SK-N-MC (cell line): Measurements from ENCODE around the gene P2RY12.
A peak's percentile ranks its signal among the peaks of the same experiment; 100 is the strongest.

ENCODE experiments used
- DNase-seq: peaks from one replicate; pipeline ENCODE4 v3.0.0-alpha.2; 2011; ENCODE audit warnings: low read depth, low spot score
- H3K27ac ChIP-seq: fragments of 200-600 bp; sonication (generic); 2 replicates; pipeline ENCODE4 v1.5.1; 2016; ENCODE audit warnings: mixed run types
- H3K36me3 ChIP-seq: fragments of 200-600 bp; sonication (generic); 2 replicates; pipeline ENCODE4 v1.6.1; 2017; ENCODE audit warnings: antibody characterized with exemption, low read length, mixed read lengths; ENCODE audit not compliant: insufficient read depth
- H3K4me3 ChIP-seq: fragments of 200-600 bp; sonication (generic); 2 replicates; pipeline ENCODE4 v1.5.1; 2016
- H3K9ac ChIP-seq: fragments of 200-600 bp; sonication (generic); 2 replicates; pipeline ENCODE4 v1.8.0; 2017; ENCODE audit warnings: mixed run types, mixed read lengths; ENCODE audit not compliant: insufficient read length
- H3K9me3 ChIP-seq: fragments of 200-600 bp; sonication (generic); 2 replicates; pipeline ENCODE4 v1.6.1; 2017; ENCODE audit warnings: low read depth, mild to moderate bottlenecking, antibody characterized with exemption, low read length, moderate library complexity, mixed read lengths
- EZH2 ChIP-seq: fragments of 200-600 bp; sonication (generic); IDR thresholded peaks from one replicate; pipeline ENCODE4 v1.6.1; 2017; ENCODE audit warnings: antibody characterized with exemption
- FOXP2 ChIP-seq: optimal IDR thresholded peaks from 2 replicates; pipeline ENCODE3; 2011; ENCODE audit warnings: mild to moderate bottlenecking, moderate library complexity; ENCODE audit not compliant: insufficient read depth; ENCODE audit errors: extremely low read length, control extremely low read depth
- POLR2AphosphoS5 ChIP-seq: IDR thresholded peaks from 2 replicates; pipeline ENCODE4 v1.6.1; 2012; ENCODE audit warnings: mild to moderate bottlenecking, low read depth, low read length, borderline replicate concordance

P2RY12 gene

GRCh38 chr3:151387432-151387831, 2.9 kb upstream of the P2RY12 start:
- TF ChIP-seq POLR2AphosphoS5, result no peak
- no peak for TF ChIP-seq FOXP2
- TF ChIP-seq EZH2, result no peak
- DNase-seq, result no peak
- no peak overlapping the region for H3K4me3 ChIP-seq
- no peak overlapping the region for H3K9ac ChIP-seq
- no peaks in the 10 kb centered on the region for H3K9me3 ChIP-seq
- H3K27ac ChIP-seq, result no peak overlapping the region
- no peaks in the 10 kb centered on the region for H3K36me3 ChIP-seq

GRCh38 chr3:151386056-151386455, 1.5 kb upstream of the P2RY12 start:
- Histone ChIP-seq H3K9ac (no peak overlapping the region), H3K36me3 (no peaks in the 10 kb centered on the region), H3K9me3 (no peaks in the 10 kb centered on the region), H3K4me3 (peak overlapping the region; percentile 9; the same call in 1 of the 2 replicates), H3K27ac (peak overlapping the region; percentile 32; the same call in 1 of the 2 replicates)
- TF ChIP-seq POLR2AphosphoS5 (no peak; the same call in 1 of the 2 replicates), FOXP2 (no peak), EZH2 (no peak)
- no peak for DNase-seq

DNA sequence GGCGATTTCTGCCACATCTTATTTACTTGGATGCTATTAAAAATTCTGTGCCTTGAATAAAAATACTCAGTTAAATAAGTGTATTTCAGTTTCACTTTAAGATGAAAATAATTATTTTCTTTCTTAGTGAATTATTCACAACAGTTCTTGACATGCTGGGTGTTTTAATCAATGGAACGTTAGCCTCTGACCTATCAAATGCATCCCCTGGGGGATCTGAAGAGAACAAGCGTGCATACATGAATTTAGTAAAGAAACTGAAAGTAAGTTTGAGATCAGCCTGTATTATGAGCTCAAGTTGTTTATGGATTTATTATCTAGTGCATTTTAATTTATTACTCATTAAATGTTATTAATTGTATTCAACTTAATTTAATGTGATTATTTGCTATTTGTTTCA, 597 bp downstream of the P2RY12 start:
- DNase-seq, result no peak
- no peak overlapping the region for H3K9ac ChIP-seq
- no peak overlapping the region for H3K27ac ChIP-seq
- H3K36me3 ChIP-seq, result no peaks in the 10 kb centered on the region
- no peaks in the 10 kb centered on the region for H3K9me3 ChIP-seq
- H3K4me3 ChIP-seq, result no peak overlapping the region
- TF ChIP-seq POLR2AphosphoS5 (no peak), FOXP2 (no peak), EZH2 (no peak)

DNA sequence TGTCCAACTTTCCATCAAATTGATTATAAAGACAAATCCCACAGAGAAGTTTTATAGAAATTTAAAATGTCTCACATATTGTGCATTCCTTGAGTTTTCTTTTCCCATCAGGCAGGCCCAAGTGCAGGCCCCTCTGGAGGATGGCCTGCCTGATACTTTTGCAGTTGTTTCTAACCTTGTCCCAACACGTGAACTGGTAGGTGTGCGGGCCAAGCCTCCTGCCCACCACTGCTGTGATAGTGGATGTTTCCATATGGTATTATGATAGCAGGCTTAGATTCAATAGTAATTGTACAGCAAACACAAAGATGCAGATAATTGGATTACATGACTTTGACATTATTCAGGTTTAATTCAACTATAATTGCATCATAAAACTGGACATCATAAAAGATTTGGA, 1.4 kb downstream of the P2RY12 start:
- H3K36me3 ChIP-seq, result no peaks in the 10 kb centered on the region
- TF ChIP-seq FOXP2 (no peak), POLR2AphosphoS5 (no peak), EZH2 (no peak)
- H3K27ac ChIP-seq, result no peak overlapping the region
- no peak overlapping the region for H3K9ac ChIP-seq
- H3K4me3 ChIP-seq, result no peak overlapping the region
- DNase-seq, result no peak
- no peaks in the 10 kb centered on the region for H3K9me3 ChIP-seq

- H3K4me3 ChIP-seq, result no peak overlapping the region
- TF ChIP-seq EZH2, result no peak
- no peak for TF ChIP-seq FOXP2
- TF ChIP-seq POLR2AphosphoS5, result no peak
- H3K27ac ChIP-seq, result no peak overlapping the region
- no peak for DNase-seq
- no peak overlapping the region for H3K9ac ChIP-seq
- no peaks in the 10 kb centered on the region for H3K36me3 ChIP-seq
- H3K9me3 ChIP-seq, result no peaks in the 10 kb centered on the region
Measured at GRCh38 chr3:151382671-151383070, 1.9 kb downstream of the P2RY12 start.

GRCh38 chr3:151379083-151379734, 5.3 kb downstream of the P2RY12 start:
- H3K27ac ChIP-seq, result no peak overlapping the region
- H3K4me3 ChIP-seq, result no peak overlapping the region
- DNase-seq, result no peak
- no peak overlapping the region for H3K9ac ChIP-seq
- TF ChIP-seq FOXP2 (no peak), EZH2 (no peak), POLR2AphosphoS5 (no peak)
- no peaks in the 10 kb centered on the region for H3K9me3 ChIP-seq
- H3K36me3 ChIP-seq, result no peaks in the 10 kb centered on the region

DNA sequence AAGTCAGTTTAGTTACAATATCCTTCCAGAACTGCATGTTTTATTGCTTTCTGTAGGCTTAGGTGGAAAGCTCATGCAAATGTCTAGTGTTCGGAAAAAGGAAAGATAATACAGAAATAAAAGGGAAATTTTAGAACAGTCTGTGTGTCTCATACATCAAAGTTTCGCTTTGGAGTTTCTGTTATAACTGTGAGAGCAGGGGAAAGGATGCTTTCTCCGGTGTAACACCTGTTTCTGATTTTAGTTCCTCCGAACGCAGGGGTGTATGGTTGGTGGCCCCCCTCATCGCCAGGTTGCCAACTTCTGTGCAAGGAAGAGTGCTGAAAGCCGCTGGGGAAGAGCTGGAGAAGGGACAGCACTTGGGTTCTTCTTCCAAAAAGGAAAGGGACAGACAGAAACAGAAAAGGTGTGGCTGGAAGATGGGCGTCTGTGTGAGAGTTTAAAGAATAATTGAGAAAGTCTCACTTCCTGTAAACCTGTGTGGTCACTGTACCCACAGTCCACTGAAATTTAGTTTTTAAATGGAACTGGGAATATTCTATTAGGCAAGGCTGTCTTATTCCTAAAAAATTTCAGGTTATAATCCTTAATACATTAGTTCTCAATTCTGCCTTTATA, 6.7 kb downstream of the P2RY12 start:
- Histone ChIP-seq H3K36me3 (no peaks in the 10 kb centered on the region), H3K27ac (no peak overlapping the region), H3K9ac (no peak overlapping the region), H3K9me3 (no peaks in the 10 kb centered on the region), H3K4me3 (no peak overlapping the region)
- DNase-seq, result no peak
- TF ChIP-seq POLR2AphosphoS5 (no peak), FOXP2 (no peak), EZH2 (no peak)

- TF ChIP-seq EZH2, result no peak
- no peak for TF ChIP-seq FOXP2
- no peak for TF ChIP-seq POLR2AphosphoS5
- Histone ChIP-seq H3K36me3 (no peaks in the 10 kb centered on the region), H3K27ac (no peak overlapping the region), H3K9me3 (no peaks in the 10 kb centered on the region), H3K4me3 (no peak overlapping the region), H3K9ac (no peak overlapping the region)
- no peak for DNase-seq
Measured at GRCh38 chr3:151372063-151372820, 12.3 kb downstream of the P2RY12 start.
